WTC11 (cell line): ENCODE data around the gene SLC4A11. TPM values are rescaled to one million over a fixed set of nuclear protein-coding genes. Genes with fewer than 3 reads are reported as not detected.

Experiments used
- total RNA-seq: library from RNA; stranded (reverse); gene quantifications from 3 replicates; pipeline ENCODE4 v1.2.3, GENCODE V29; 2021

The SLC4A11 gene
- total RNA-seq, 1 experiment from 2014 or later: 39.5 TPM

Other genes starting within 250 kb of the SLC4A11 start
- gene GNRH2, start 195.6 kb downstream of the SLC4A11 start, total RNA-seq: 0.44 to 1.1 TPM (median 0.50 TPM) in 3 replicates
- 105 to 111 TPM (median 110 TPM) in 3 replicates for gene MRPS26, start 193.1 kb downstream of the SLC4A11 start, total RNA-seq
- not detected in 3 replicates for gene OXT, start 167.6 kb downstream of the SLC4A11 start, total RNA-seq
- 0.32 to 0.50 TPM (median 0.34 TPM) in 3 replicates for gene AVP, start 154.5 kb downstream of the SLC4A11 start, total RNA-seq
- gene FASTKD5, start 79.3 kb downstream of the SLC4A11 start, total RNA-seq: 19.7 to 22.1 TPM (median 20.2 TPM) in 3 replicates
- gene UBOX5, start 79.3 kb downstream of the SLC4A11 start, total RNA-seq: 4.4 to 6.9 TPM (median 5.0 TPM) in 3 replicates
- 32.6 to 39.4 TPM (median 38.7 TPM) in 3 replicates for gene LZTS3, start 65.6 kb downstream of the SLC4A11 start, total RNA-seq
- 46.4 to 60.6 TPM (median 52.7 TPM) in 3 replicates for gene DDRGK1, start 34.5 kb downstream of the SLC4A11 start, total RNA-seq
- gene ITPA, start 29.7 kb downstream of the SLC4A11 start, total RNA-seq: 83.4 to 104 TPM (median 88.5 TPM) in 3 replicates
- gene DNAAF9, start 168.5 kb upstream of the SLC4A11 start, total RNA-seq: 6.3 to 8.6 TPM (median 8.1 TPM) in 3 replicates
- gene ATRN, start 231.8 kb upstream of the SLC4A11 start, total RNA-seq: 19.2 to 19.9 TPM (median 19.9 TPM) in 3 replicates